DMS153 treated with DMSO at 0.1 percent for 48 hours (cell line): ENCODE measurements around the gene ATG101.
"Not testable (repeated sequence)": the region's sequence is repeated elsewhere in the genome, so short reads cannot be mapped to it uniquely, and the experiment has no call there.

Source experiments
- DNase-seq: peaks from one replicate; lab custom pipeline; 2025; ENCODE audit not compliant: unreplicated experiment; lab: John Stamatoyannopoulos, UW

The ATG101 gene

DNA sequence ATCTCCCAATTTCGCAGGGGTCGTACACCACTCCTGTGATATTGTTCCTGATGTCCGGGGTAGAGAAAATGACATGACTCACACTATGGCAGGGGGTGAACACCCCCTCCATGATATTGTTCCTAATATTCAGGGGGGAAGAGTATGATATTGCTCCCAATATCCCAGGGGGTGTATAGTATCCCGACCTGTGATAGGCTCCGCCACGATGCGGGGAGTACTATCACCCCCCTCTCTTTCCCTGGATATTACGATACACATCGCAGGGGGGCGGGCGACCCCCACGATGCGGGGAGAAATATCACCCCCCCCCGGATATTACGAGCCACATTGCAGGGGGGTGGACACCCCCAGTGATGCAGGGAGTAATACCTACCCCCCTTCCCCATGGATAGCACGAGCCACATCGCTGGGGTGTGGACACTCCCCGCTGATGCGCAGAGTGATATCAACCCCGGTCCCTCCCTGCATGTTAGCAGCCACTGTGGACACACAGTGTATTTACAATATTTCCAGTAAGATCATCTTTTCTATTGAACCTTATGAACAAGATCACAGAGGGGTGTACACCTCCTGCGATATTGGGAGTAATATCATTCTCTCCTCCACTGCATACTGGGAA, 27.4 kb downstream of the ATG101 start:
- DNase-seq: no peak

DNA sequence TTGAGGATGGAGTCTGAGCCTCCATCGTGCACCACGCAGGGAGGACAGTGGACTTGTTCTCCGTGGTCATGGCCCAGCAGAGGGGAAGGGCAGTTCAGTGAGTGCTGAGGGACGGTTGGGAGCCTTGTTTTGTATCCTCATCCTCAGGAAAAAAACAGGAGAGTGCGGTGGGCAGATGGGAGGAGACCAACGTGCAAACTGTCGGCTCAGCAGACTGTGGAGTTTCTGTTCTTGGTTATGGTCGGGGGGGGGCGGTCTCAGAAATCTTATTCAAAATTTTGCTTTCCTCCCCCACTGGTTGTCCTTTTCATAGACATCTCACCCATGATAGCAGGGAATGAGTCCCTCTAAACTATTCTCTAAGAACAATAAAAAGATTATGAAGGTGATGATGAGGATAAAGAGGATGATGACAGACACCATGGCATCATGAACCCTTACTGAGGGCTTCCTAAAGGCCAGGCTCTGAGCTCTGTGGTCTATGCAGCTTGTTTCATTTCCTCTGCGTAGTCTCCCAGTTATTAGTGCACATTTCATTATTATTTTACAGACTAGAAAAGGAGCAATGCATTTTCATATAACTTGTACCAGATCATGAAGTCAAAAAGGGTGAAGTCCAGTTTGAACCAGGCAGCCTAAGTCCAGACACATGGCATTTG, 34.8 kb downstream of the ATG101 start:
- DNase-seq: not testable (repeated sequence)

DNA sequence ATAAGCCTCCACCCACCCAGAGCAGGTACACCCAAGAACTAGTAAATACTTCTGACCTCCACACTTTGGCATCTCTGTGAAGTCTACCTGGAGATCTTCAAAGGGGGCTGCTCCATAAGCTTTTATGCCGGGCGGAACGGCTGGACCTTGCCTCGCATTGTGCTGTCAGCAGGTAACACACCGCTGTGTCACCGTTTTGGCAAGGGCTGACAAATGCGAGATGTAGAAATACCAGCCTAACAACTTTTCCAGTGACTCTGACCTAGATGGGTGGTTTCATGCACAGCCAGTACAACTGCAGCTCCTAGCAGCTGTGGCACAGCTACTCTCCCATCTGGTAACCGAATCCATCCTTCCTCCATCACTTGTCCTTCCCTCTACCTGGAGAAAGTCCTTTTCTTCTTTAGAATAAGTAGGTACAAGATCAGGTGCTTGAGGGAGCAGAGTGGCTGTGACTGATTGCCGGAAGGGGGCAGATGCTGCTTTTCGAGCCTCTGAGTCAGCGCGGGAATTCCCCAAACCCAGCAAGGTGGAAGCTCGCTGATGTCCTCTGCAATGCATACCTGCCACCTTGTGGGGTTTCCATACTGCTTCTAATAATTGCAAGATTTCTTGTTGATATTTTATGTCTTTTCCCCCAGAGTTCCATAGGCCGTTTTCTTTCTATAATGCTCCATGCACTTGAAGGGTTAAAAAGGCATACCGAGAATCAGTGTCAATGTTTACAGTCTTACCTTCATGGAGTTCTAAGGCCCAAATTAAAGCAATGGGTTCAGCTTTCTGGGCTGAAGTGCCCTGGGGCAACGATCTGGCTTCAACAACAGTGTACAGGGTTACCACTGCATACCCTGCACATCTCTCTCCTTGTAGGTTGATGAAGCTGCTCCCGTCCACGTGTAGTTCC, 46.7 kb downstream of the ATG101 start:
- DNase-seq: not testable (repeated sequence)

DNA sequence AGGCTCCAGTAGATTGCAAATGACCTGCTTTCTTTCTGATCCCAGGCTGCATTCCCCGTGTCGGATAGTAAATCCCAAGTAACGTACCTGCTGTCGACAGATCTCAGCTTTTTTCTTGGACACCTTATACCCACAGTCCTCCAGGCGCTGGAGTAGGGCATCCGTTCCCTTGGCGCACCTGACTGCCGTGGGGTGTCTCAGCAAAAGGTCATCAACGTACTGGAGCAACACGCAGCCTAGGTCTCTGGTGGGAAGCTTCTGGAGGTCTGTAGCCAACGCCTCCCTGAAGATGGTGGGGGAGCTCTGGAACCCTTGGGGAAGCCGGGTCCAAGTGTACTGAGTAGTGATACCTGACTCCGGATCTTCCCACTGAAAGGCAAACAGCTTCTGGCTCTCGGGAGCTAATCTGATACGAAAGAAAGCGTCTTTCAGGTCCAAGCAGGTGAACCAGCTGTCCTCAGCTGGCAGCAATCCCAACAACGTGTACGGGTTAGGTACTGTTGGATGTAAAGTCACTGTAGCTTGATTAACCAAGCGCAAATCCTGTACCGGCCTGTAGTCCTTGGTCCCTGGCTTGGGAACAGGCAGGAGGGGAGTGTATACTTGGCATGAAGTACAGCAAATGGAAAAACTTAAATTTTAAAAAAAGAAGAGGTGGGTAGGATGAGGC, 48.2 kb downstream of the ATG101 start:
- DNase-seq: not testable (repeated sequence)

DNA sequence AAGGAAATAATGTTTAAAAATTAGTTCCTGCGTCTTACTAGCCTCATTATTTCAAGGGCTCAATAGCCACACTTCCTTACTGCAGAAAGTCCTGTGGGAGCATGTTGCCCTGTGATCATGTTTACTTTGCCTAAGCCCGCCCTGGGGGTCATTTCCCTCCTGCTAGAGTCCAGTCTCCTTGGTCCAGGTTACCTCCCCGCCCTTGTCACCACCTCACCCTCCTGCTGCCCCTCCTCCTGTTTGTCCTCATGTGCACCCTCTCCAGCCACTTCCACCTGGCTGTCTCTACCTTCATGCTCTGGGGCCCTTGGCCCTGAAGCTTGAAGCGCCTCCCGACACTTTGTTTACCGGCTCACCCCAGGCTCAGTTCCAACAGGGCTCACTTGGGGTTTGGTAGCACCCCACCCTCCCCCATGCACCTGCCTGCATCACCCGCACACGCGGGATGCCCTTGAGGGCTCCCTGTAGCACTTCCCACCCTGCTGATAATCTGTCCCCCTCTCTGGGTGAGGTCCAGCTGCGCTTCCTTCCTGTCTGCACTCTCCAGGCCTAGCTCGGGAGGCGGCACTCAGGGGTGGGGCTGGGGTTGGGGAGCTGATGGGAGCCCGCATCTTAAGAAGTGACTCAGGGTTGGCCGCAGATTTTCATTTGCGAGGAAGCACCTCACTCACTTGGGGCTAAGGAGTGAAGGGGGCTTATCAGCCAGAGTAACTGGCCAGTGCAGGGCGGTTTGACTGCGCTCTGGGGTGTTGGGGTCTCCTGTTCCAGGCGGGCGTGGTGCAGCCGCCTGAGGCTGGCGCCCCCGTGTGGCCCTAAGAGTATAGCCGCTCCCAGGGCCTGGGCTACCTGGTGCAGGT, 49.8 kb downstream of the ATG101 start:
- peak; percentile 70 for DNase-seq

DNA sequence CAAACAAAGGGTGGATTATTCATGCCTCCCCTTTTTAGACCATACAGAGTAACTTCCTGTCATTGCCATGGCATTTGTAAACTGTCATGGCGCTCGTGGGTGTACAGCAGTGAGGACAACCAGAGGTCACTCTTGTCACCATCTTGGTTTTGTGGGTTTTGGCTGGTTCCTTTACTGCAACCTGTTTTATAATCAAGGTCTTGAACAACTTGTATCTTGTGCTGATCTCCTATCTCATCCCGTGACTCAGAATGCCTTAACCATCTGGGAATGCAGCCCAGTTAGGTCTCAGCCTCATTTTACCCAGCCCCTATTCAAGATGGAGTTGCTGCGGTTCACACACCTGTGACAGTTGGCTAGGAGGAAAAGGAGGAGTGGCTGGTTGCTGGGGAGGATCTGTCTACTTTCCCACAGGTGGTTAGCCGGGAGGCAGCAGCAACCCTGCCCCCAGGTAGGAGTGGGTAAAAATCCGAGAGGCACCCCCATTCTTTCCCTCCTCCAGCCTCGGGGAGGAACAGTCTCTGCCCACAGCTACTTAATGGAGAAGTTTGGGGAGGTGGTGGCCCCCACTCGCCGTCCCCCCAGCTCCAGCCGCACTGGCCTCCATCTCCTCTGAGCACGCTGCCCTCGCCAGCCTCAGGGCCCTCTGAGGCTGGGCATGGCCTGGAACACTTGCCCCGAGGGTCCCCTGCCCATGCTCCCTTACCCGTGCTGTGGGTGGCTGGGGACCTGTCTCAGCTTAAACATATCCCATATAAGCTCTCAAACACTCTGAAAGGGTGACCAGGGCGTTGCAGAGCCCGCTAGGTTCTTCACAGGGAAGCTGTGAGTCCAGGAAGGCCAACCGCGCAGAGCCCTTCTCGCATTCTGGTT, 51.4 kb downstream of the ATG101 start:
- no peak for DNase-seq

DNA sequence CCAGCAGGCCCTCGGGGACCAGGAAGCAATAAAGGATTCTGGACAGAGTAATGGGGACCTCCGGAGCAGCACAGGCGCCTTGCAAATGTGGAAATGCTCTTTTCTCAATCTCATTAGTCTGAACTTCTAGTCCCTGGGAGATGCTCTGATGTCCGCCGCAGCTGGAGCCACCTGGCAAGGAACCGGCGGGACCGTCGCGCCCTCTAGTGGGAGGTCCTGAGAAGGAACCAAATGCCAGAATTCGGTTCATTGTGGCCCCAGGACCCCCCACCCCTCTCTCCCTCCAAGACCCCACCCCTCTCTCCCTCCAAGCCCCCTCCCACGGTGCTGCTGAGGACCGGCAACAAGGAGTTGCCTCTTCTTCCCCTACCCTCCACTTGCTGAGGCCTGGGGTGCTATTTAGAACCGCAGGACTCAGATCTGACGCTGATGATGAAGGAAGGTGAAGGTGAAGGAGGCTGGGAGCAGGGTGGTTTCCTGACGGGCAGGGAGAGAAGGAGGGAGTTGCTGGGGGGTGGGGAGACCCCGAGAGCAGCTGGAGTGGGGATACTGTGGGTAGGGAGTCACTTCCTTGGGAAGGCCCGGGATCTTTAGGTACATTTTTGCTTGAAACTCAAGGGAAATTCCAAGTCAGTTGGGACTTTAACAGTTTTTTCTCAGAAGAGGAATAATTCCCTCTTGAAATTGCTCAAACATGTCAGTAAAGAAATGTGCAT, 52.2 kb downstream of the ATG101 start:
- DNase-seq: peak; percentile 33

DNA sequence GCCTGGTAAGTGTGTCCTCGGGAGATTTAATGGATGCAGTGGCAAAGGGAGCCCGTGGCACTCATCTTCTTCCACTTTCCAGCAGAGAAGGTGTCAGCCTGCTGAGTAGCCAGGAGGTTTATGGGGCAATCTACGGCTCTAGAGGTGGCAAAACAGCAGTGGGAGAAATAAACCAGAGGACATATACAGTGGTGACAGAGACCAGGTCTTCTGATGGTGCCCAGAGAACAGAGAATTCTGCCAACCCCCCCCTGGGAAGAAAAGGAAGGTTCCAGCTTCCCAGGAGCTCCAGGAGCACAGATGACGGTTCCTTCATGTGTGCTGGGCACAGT, 52.7 kb downstream of the ATG101 start:
- no peak for DNase-seq

DNA sequence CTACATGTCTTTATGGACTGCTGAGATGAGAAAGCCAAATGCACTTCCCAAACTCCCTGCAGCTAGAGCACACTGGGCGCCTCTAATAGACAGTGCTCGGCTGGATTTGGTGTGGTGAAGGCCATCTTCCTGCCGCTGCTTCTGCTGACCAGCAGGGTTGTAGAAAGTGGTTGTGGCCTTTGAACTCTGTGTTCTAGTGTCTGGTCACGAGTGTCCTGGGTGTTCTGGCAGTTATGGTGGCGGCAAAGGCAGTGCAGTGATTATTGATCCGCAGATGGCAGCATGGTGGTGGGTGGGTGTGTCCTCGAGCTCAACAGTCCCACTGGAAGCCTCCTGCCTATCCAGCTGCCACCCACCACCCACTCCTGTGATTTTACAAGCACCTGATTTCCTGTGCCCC, 53.1 kb downstream of the ATG101 start:
- DNase-seq: no peak

DNA sequence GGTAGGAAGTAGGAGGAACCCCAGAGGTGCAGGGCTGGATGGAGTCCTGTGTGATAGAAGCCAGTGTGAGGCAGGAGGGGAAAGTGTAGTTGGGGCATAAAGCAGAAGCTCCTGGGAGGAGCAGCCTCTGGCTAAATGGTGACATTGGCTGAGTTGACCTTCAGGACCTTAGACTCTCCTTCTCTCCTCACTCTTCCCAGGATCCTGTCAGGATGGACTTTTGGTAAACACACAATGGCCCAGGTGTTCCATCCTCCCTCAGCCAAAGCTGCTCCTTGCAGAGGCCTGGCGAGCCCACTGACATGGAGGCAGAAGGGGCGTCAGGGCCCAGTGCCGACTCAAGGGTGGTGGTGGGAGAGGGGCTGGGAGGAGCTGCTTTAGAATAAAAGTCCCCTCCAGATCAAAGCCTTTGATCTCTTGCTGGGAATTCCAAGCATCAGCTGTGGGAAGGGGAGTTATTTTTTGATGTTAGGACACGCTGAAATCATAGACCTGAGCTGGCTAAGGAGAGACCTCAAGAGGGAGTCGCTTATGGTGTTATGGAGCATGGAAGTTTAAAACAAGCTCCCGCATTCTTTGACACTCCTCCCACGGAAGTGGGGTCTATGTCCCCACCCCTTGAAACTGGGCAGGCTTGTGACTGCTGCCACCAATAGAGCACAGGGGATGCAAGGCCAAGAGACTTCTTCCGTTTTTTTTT, 53.9 kb downstream of the ATG101 start:
- DNase-seq: no peak

DNA sequence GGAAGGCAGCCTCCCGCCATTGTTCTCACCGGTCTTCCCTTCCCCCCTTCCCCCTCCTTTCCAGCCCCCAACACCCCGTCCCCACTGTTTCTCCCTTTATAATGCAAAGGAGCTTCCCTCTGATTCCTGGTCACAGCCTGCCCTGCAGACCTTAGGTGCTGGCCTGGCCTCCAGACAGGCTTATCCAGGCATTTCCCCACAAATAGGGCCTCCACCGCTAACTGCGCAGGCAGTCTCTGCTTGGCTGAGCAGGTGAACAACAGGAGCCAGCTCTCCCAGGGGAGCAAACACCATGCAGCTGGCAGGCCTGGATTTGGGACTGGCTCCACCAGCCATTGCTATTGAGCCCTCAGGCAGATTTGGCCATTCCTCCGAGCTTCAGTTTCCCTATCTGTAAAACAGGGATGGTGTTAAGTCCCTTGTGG, 55.7 kb downstream of the ATG101 start:
- DNase-seq: peak; percentile 55

DNA sequence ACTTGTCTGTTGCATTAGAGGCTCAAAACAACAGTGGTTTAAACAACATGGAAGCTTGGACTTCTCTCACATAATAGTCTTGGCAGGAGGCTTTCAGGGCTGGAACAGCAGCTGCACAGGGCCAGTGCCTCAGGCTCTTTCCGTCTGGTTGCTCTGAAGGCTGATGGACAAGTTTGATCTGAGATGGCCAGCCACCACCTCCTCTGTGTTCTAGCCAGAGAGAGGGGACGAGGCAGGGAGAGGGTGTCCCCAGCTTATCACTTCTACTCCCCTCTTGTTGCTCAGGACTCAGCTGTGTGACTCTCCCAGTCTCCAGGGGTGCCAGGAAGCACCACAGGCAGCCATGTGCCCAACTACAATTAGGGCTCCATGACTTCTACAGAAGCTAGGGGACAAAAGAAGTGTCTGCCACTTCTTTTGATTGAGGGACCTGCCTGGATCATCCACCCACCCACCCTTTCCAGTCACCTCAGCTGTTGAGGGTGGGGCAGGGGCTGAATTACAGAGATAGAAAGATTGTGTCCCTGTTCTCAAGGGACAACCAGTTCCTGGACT, 56.3 kb downstream of the ATG101 start:
- no peak for DNase-seq
